ENCODE results near the gene RAB3A.
"Not testable (repeated sequence)": the region's sequence is repeated elsewhere in the genome, so short reads cannot be mapped to it uniquely, and the experiment has no call there.

Gene RAB3A

DNA sequence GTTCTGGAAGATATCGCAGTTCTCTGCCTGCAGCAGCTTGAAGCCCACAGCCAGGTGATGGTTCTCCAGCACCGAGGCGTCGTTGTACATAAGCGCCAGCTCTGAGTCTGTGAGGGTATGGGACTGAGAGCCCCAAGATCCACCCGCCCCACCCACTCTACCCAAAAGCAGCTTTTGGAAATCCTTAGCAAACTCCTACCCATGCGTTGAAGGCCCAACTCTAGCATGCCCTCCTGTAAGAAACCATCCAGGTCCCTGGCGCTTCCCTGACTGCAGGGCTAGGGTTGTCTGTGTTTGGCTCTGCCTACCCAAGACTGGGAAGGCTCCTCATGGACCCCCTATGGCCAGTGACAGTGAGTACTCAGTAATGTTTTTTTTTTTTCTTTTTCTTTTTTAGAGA is 12.9 kb upstream of the RAB3A start:
- no peak overlapping the region for H2AFZ ChIP-seq (ENCODE audit: low read depth, low read length, severe bottlenecking)
- H3K9me2 ChIP-seq (replicated peaks; ENCODE audit: insufficient read depth, low read length) = no peaks in the 10 kb centered on the region
- no peak overlapping the region for H3K4me3 ChIP-seq (ENCODE audit: insufficient read depth, low read length, poor library complexity, severe bottlenecking)
- H3F3A ChIP-seq (ENCODE audit: insufficient read depth) = no peaks in the 10 kb centered on the region
- H4K20me1 ChIP-seq (ENCODE audit: low read depth, low read length) = no peaks in the 10 kb centered on the region
- no peaks in the 10 kb centered on the region for H3K9me3 ChIP-seq (ENCODE audit: insufficient read depth, low read length)
- H3K79me2 ChIP-seq (ENCODE audit: insufficient read depth, low read length) = no peaks in the 10 kb centered on the region
- H3K27ac ChIP-seq (ENCODE audit: low read depth, low read length) = no peak overlapping the region
- H3K9ac ChIP-seq (ENCODE audit: low read length) = no peak overlapping the region
- no peaks in the 10 kb centered on the region for H3K27me3 ChIP-seq (ENCODE audit: low read length)
- no peak for TF ChIP-seq CTCF (IDR thresholded peaks at IDR 0.05; ENCODE audit: insufficient read depth, low read length, poor library complexity, severe bottlenecking)
- H3K36me3 ChIP-seq (ENCODE audit: low read length) = no peaks in the 10 kb centered on the region
- no peak overlapping the region for H3K4me2 ChIP-seq (ENCODE audit: low read depth, low read length, poor library complexity, severe bottlenecking)

- Histone ChIP-seq H3K27ac (ENCODE audit: low read depth, low read length) (no peak overlapping the region), H3K9me2 (replicated peaks; ENCODE audit: insufficient read depth, low read length) (no peaks in the 10 kb centered on the region), H4K20me1 (ENCODE audit: low read depth, low read length) (no peaks in the 10 kb centered on the region), H3K4me2 (ENCODE audit: low read depth, low read length, poor library complexity, severe bottlenecking) (no peak overlapping the region), H3F3A (ENCODE audit: insufficient read depth) (no peaks in the 10 kb centered on the region), H3K9ac (ENCODE audit: low read length) (no peak overlapping the region), H3K4me3 (ENCODE audit: insufficient read depth, low read length, poor library complexity, severe bottlenecking) (no peak overlapping the region), H2AFZ (ENCODE audit: low read depth, low read length, severe bottlenecking) (no peak overlapping the region), H3K9me3 (ENCODE audit: insufficient read depth, low read length) (no peaks in the 10 kb centered on the region), H3K79me2 (ENCODE audit: insufficient read depth, low read length) (no peaks in the 10 kb centered on the region), H3K36me3 (ENCODE audit: low read length) (no peaks in the 10 kb centered on the region), H3K27me3 (ENCODE audit: low read length) (no peaks in the 10 kb centered on the region)
- TF ChIP-seq EZH2phosphoT487 (conservative IDR thresholded peaks at IDR 0.05; ENCODE audit: low read length) (no peak), CTCF (IDR thresholded peaks at IDR 0.05; ENCODE audit: insufficient read depth, low read length, poor library complexity, severe bottlenecking) (no peak)
These were observed 11.1 kb upstream of the RAB3A start for GRCh38 chr19:18214779-18215433.

GRCh38 chr19:18211683-18212082 is 7.8 kb upstream of the RAB3A start:
- no peaks in the 10 kb centered on the region for H3K36me3 ChIP-seq (ENCODE audit: low read length)
- no peak overlapping the region for H2AFZ ChIP-seq (ENCODE audit: low read depth, low read length, severe bottlenecking)
- no peak overlapping the region for H3K9ac ChIP-seq (ENCODE audit: low read length)
- no peaks in the 10 kb centered on the region for H3K9me2 ChIP-seq (replicated peaks; ENCODE audit: insufficient read depth, low read length)
- H4K20me1 ChIP-seq (ENCODE audit: low read depth, low read length) = no peaks in the 10 kb centered on the region
- H3K4me2 ChIP-seq (ENCODE audit: low read depth, low read length, poor library complexity, severe bottlenecking) = no peak overlapping the region
- H3K9me3 ChIP-seq (ENCODE audit: insufficient read depth, low read length) = no peaks in the 10 kb centered on the region
- TF ChIP-seq CTCF (IDR thresholded peaks at IDR 0.05; ENCODE audit: insufficient read depth, low read length, poor library complexity, severe bottlenecking) (no peak), EZH2phosphoT487 (conservative IDR thresholded peaks at IDR 0.05; ENCODE audit: low read length) (no peak)
- no peaks in the 10 kb centered on the region; the same call in 1 of the 2 replicates for H3K27me3 ChIP-seq (ENCODE audit: low read length)
- H3K4me3 ChIP-seq (ENCODE audit: insufficient read depth, low read length, poor library complexity, severe bottlenecking) = no peak overlapping the region
- H3F3A ChIP-seq (ENCODE audit: insufficient read depth) = peaks cover 5% of the 10 kb centered on the region; the same call in 1 of the 2 replicates
- no peak overlapping the region for H3K27ac ChIP-seq (ENCODE audit: low read depth, low read length)
- no peaks in the 10 kb centered on the region for H3K79me2 ChIP-seq (ENCODE audit: insufficient read depth, low read length)

DNA sequence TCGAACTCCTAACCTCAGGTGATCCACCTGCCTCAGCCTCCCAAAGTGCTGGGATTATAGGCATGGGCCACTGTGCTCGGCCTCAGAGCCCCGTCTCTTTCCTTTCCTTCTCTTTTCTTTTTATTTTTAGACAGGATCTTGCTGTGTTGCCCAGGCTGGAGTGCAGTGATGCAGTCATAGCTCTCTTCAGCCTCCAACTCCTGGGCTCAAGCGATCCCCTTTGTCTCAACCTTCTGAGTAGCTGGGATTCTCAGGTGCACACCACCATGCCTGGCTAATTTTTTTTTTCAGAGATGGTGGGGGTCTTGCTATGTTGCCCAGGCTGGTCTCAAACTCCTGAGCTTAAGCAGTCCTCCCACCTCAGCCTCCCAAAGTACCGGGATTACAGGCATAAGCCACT is 6.1 kb upstream of the RAB3A start:
- H3K4me3 ChIP-seq (ENCODE audit: insufficient read depth, low read length, poor library complexity, severe bottlenecking); H3K27me3 ChIP-seq (ENCODE audit: low read length); H3K4me2 ChIP-seq (ENCODE audit: low read depth, low read length, poor library complexity, severe bottlenecking); H3K9ac ChIP-seq (ENCODE audit: low read length); H2AFZ ChIP-seq (ENCODE audit: low read depth, low read length, severe bottlenecking); H3K79me2 ChIP-seq (ENCODE audit: insufficient read depth, low read length); H3F3A ChIP-seq (ENCODE audit: insufficient read depth); H3K9me3 ChIP-seq (ENCODE audit: insufficient read depth, low read length); H3K27ac ChIP-seq (ENCODE audit: low read depth, low read length); H4K20me1 ChIP-seq (ENCODE audit: low read depth, low read length); H3K9me2 ChIP-seq (replicated peaks; ENCODE audit: insufficient read depth, low read length); H3K36me3 ChIP-seq (ENCODE audit: low read length): not testable (repeated sequence)
